BLaER1 (cell line): ENCODE data around the gene TMX1.

Experiments
- H3K27ac ChIP-seq: shearing (Covaris generic); formaldehyde crosslinking; 2 replicates; pipeline ENCODE4 v1.8.1; 2022
- H3K27me3 ChIP-seq: shearing (Covaris generic); formaldehyde crosslinking; 2 replicates; pipeline ENCODE4 v1.8.1; 2022
- H3K36me3 ChIP-seq: shearing (Covaris generic); formaldehyde crosslinking; 2 replicates; pipeline ENCODE4 v1.8.1; 2022
- H3K4me1 ChIP-seq: shearing (Covaris generic); formaldehyde crosslinking; 2 replicates; pipeline ENCODE4 v1.8.1; 2022
- H3K4me2 ChIP-seq: shearing (Covaris generic); formaldehyde crosslinking; 2 replicates; pipeline ENCODE4 v1.8.1; 2022
- H3K4me3 ChIP-seq: shearing (Covaris generic); formaldehyde crosslinking; 2 replicates; pipeline ENCODE4 v1.8.1; 2022
- H3K9ac ChIP-seq: shearing (Covaris generic); formaldehyde crosslinking; 2 replicates; pipeline ENCODE4 v1.8.1; 2022
- H3K9me3 ChIP-seq: shearing (Covaris generic); formaldehyde crosslinking; 2 replicates; pipeline ENCODE4 v1.8.1; 2022
- H4K20me1 ChIP-seq: shearing (Covaris generic); formaldehyde crosslinking; 2 replicates; pipeline ENCODE4 v1.8.1; 2022
- Cebpa-rat ChIP-seq: shearing (Covaris generic); IDR thresholded peaks from 2 replicates; pipeline ENCODE4 v1.8.1; 2022

Gene TMX1

GRCh38 chr14:51261151-51261550, 21.1 kb downstream of the TMX1 start:
- no peak for TF ChIP-seq Cebpa-rat
- Histone ChIP-seq H3K9ac (no peak overlapping the region), H3K36me3 (peaks cover 56% of the 10 kb centered on the region)

GRCh38 chr14:51262868-51263267, 22.8 kb downstream of the TMX1 start:
- no peak overlapping the region for H3K4me2 ChIP-seq
- H3K27me3 ChIP-seq: no peaks in the 10 kb centered on the region
- H3K36me3 ChIP-seq: peaks cover 49% of the 10 kb centered on the region
- no peak for TF ChIP-seq Cebpa-rat
- H3K4me3 ChIP-seq: no peak overlapping the region
- H3K9me3 ChIP-seq: peaks cover 6% of the 10 kb centered on the region
- H3K9ac ChIP-seq: no peak overlapping the region
- H3K4me1 ChIP-seq: no peaks in the 10 kb centered on the region
- no peaks in the 10 kb centered on the region for H4K20me1 ChIP-seq
- no peak overlapping the region for H3K27ac ChIP-seq

More at GRCh38 chr14:51261151-51261550, 21.1 kb downstream of the TMX1 start:
- H3K9me3 ChIP-seq: peaks cover 10% of the 10 kb centered on the region
- H4K20me1 ChIP-seq: no peaks in the 10 kb centered on the region
- no peak overlapping the region for H3K4me2 ChIP-seq
- H3K27me3 ChIP-seq: no peaks in the 10 kb centered on the region
- no peak overlapping the region for H3K27ac ChIP-seq
- no peak overlapping the region for H3K4me3 ChIP-seq
- no peaks in the 10 kb centered on the region for H3K4me1 ChIP-seq

- Histone ChIP-seq H3K36me3 (peaks cover 13% of the 10 kb centered on the region; the same call in 1 of the 2 replicates), H3K27ac (no peak overlapping the region), H3K27me3 (no peaks in the 10 kb centered on the region), H4K20me1 (no peaks in the 10 kb centered on the region), H3K9ac (no peak overlapping the region), H3K9me3 (no peaks in the 10 kb centered on the region), H3K4me3 (no peak overlapping the region), H3K4me1 (no peaks in the 10 kb centered on the region), H3K4me2 (no peak overlapping the region)
- TF ChIP-seq Cebpa-rat: no peak
These were observed 29.6 kb downstream of the TMX1 start for GRCh38 chr14:51269634-51270033.

GRCh38 chr14:51276605-51277004, 36.6 kb downstream of the TMX1 start:
- no peak for TF ChIP-seq Cebpa-rat
- H3K9ac ChIP-seq: no peak overlapping the region
- no peaks in the 10 kb centered on the region for H3K27me3 ChIP-seq
- no peaks in the 10 kb centered on the region for H4K20me1 ChIP-seq
- no peaks in the 10 kb centered on the region for H3K9me3 ChIP-seq
- no peak overlapping the region for H3K4me3 ChIP-seq
- H3K4me2 ChIP-seq: no peak overlapping the region
- no peak overlapping the region for H3K27ac ChIP-seq
- no peaks in the 10 kb centered on the region for H3K4me1 ChIP-seq
- no peaks in the 10 kb centered on the region for H3K36me3 ChIP-seq

GRCh38 chr14:51277753-51278415, 37.8 kb downstream of the TMX1 start:
- Histone ChIP-seq H3K4me3 (no peak overlapping the region), H3K9me3 (no peaks in the 10 kb centered on the region), H3K4me2 (no peak overlapping the region), H4K20me1 (no peaks in the 10 kb centered on the region), H3K27ac (no peak overlapping the region), H3K36me3 (no peaks in the 10 kb centered on the region), H3K9ac (no peak overlapping the region), H3K27me3 (no peaks in the 10 kb centered on the region), H3K4me1 (no peaks in the 10 kb centered on the region)
- TF ChIP-seq Cebpa-rat: no peak

GRCh38 chr14:51282517-51282916, 42.5 kb downstream of the TMX1 start:
- Histone ChIP-seq H3K9me3 (no peaks in the 10 kb centered on the region), H3K9ac (no peak overlapping the region), H3K36me3 (no peaks in the 10 kb centered on the region), H3K4me2 (no peak overlapping the region), H3K27ac (no peak overlapping the region), H3K27me3 (no peaks in the 10 kb centered on the region), H3K4me3 (no peak overlapping the region), H3K4me1 (no peaks in the 10 kb centered on the region), H4K20me1 (no peaks in the 10 kb centered on the region)
- TF ChIP-seq Cebpa-rat: no peak

- H3K4me1 ChIP-seq: no peaks in the 10 kb centered on the region
- no peak overlapping the region for H3K4me2 ChIP-seq
- no peak overlapping the region for H3K4me3 ChIP-seq
- no peak overlapping the region for H3K27ac ChIP-seq
- TF ChIP-seq Cebpa-rat: no peak
- H3K27me3 ChIP-seq: no peaks in the 10 kb centered on the region
- no peaks in the 10 kb centered on the region for H3K9me3 ChIP-seq
- H3K36me3 ChIP-seq: no peaks in the 10 kb centered on the region
- no peaks in the 10 kb centered on the region for H4K20me1 ChIP-seq
- no peak overlapping the region for H3K9ac ChIP-seq
These were observed 43.5 kb downstream of the TMX1 start for GRCh38 chr14:51283402-51284085.

GRCh38 chr14:51284241-51284640, 44.2 kb downstream of the TMX1 start:
- Histone ChIP-seq H4K20me1 (no peaks in the 10 kb centered on the region), H3K4me1 (no peaks in the 10 kb centered on the region), H3K9ac (no peak overlapping the region), H3K4me2 (no peak overlapping the region), H3K4me3 (no peak overlapping the region), H3K36me3 (no peaks in the 10 kb centered on the region), H3K27ac (no peak overlapping the region), H3K9me3 (no peaks in the 10 kb centered on the region), H3K27me3 (no peaks in the 10 kb centered on the region)
- TF ChIP-seq Cebpa-rat: no peak

GRCh38 chr14:51285120-51285519, 45.1 kb downstream of the TMX1 start:
- Histone ChIP-seq H3K4me2 (no peak overlapping the region), H3K4me3 (no peak overlapping the region), H3K27ac (no peak overlapping the region), H3K9ac (no peak overlapping the region), H3K4me1 (no peaks in the 10 kb centered on the region), H3K9me3 (no peaks in the 10 kb centered on the region), H4K20me1 (no peaks in the 10 kb centered on the region), H3K27me3 (no peaks in the 10 kb centered on the region), H3K36me3 (no peaks in the 10 kb centered on the region)
- TF ChIP-seq Cebpa-rat: no peak

- Histone ChIP-seq H3K4me1 (no peaks in the 10 kb centered on the region), H4K20me1 (no peaks in the 10 kb centered on the region), H3K27me3 (no peaks in the 10 kb centered on the region), H3K36me3 (no peaks in the 10 kb centered on the region), H3K9me3 (no peaks in the 10 kb centered on the region), H3K4me2 (no peak overlapping the region), H3K27ac (no peak overlapping the region), H3K4me3 (no peak overlapping the region), H3K9ac (no peak overlapping the region)
- TF ChIP-seq Cebpa-rat: no peak
These were observed 49.1 kb downstream of the TMX1 start for GRCh38 chr14:51289169-51289568.

- Histone ChIP-seq H3K4me3 (no peak overlapping the region), H3K9me3 (no peaks in the 10 kb centered on the region), H3K4me2 (no peak overlapping the region), H4K20me1 (no peaks in the 10 kb centered on the region), H3K27me3 (no peaks in the 10 kb centered on the region), H3K9ac (no peak overlapping the region), H3K27ac (no peak overlapping the region), H3K4me1 (no peaks in the 10 kb centered on the region), H3K36me3 (no peaks in the 10 kb centered on the region)
- no peak for TF ChIP-seq Cebpa-rat
These were observed 50.1 kb downstream of the TMX1 start for GRCh38 chr14:51290132-51290531.
